ENCODE data around the gene FRAT2.
A peak's percentile ranks its signal among the peaks of the same experiment; 100 is the strongest.

Gene FRAT2

GRCh38 chr10:97311111-97311626, 23.4 kb downstream of the FRAT2 start:
- no peak overlapping the region for H3K4me3 ChIP-seq (ENCODE audit: low read depth, low read length)
- TF ChIP-seq POLR2A (IDR thresholded peaks at IDR 0.05; ENCODE audit: extremely low read depth, insufficient read length) (no peak), MYC (IDR thresholded peaks at IDR 0.05; ENCODE audit: low read depth, low read length) (no peak)
- TF ChIP-seq, protein P1, sequence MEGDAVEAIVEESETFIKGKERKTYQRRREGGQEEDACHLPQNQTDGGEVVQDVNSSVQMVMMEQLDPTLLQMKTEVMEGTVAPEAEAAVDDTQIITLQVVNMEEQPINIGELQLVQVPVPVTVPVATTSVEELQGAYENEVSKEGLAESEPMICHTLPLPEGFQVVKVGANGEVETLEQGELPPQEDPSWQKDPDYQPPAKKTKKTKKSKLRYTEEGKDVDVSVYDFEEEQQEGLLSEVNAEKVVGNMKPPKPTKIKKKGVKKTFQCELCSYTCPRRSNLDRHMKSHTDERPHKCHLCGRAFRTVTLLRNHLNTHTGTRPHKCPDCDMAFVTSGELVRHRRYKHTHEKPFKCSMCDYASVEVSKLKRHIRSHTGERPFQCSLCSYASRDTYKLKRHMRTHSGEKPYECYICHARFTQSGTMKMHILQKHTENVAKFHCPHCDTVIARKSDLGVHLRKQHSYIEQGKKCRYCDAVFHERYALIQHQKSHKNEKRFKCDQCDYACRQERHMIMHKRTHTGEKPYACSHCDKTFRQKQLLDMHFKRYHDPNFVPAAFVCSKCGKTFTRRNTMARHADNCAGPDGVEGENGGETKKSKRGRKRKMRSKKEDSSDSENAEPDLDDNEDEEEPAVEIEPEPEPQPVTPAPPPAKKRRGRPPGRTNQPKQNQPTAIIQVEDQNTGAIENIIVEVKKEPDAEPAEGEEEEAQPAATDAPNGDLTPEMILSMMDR (IDR thresholded peaks at IDR 0.05; ENCODE audit: low read depth, low read length), result no peak
- TF ChIP-seq, protein P2, sequence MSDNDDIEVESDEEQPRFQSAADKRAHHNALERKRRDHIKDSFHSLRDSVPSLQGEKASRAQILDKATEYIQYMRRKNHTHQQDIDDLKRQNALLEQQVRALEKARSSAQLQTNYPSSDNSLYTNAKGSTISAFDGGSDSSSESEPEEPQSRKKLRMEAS (IDR thresholded peaks at IDR 0.05; ENCODE audit: low read depth, low read length), result no peak
- DNase-seq (ENCODE audit: low read depth), result peak; percentile 32

DNA sequence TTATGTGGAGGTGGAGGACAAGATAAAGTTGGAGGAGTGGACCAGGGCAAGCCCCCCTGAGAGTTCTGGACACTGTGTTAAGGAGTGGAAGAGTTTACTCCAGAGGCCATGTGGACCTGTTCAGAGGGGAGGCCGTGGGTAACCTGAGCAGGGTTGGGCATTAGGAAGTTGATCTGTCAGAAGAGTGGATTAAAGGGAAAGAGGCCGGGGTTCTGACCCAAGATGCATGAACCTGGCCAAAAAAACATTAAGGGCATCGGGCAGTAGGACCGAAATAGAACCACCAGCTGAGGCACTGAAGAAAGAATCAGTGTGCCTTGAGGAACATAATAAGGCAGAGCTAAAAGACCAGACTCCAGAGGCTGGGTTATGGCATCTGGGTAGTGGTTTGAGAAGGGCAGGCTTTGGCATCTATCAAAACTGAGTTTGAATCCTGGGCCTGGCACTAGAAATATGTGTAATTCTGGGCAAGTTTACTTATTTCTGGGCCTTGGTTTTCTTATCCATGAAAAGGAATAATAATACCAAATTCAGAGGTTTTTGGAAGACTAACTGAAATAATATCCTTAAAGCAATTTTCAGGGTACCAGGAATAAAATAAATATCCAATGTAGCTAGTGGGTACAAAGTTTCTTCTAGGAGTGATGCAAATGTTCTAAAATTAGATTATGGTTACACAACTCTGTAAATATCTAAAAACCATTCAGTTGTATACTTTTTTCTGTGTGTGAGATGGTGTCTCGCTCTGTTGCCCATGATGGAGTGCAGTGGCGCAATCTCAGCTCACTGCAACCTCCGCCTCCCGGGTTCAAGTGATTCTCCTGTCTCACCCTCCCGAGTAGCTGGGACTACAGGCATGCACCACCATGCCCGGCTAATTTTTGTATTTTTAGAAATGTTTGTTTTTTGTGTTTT, 26.4 kb downstream of the FRAT2 start:
- H3K4me3 ChIP-seq (ENCODE audit: low read depth, low read length), result no peak overlapping the region
- TF ChIP-seq, protein P2 (IDR thresholded peaks at IDR 0.05; ENCODE audit: low read depth, low read length), result no peak
- TF ChIP-seq, protein P1 (IDR thresholded peaks at IDR 0.05; ENCODE audit: low read depth, low read length), result no peak
- TF ChIP-seq POLR2A (IDR thresholded peaks at IDR 0.05; ENCODE audit: extremely low read depth, insufficient read length) (no peak), MYC (IDR thresholded peaks at IDR 0.05; ENCODE audit: low read depth, low read length) (no peak)
- DNase-seq (ENCODE audit: low read depth), result no peak

- H3K4me3 ChIP-seq (ENCODE audit: low read depth, low read length), result no peak overlapping the region
- no peak for TF ChIP-seq MYC (IDR thresholded peaks at IDR 0.05; ENCODE audit: low read depth, low read length)
- peak; percentile 21 for DNase-seq (ENCODE audit: low read depth)
Observed at GRCh38 chr10:97307441-97307840, 27.1 kb downstream of the FRAT2 start.

DNA sequence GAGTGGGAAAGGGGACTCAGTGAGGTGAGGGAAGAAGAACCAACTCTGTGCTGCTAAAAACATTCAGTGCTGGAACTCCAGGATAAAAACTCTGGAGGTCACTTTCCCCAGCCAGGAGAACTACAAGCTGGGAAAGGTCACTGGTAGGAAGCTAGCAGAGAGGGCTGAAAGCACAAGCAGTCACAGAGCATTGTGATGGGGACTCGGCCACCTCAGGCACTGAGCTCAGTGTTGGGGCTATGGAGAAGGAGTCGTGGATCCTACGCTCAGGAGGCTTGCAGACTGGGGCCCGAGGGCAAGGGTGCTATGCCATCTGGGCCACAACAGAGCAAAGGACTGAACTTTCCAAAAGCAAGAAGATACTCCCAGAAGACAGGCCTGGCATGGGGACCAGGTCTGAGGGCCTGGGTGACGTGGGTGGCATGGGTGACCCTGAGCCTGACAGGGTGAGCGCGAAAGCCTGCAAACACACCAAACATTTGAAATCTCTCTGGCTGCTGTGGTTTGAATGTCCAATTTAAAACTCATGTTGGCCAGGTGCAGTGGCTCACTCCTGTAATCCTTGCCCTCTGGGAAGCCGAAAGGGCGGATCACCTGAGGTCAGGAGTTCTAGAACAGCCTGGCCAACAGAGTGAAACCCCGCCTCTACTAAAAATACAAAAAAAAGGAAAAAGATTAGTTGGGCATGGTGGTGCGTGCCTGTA, 32.3 kb downstream of the FRAT2 start:
- H3K4me3 ChIP-seq (ENCODE audit: low read depth, low read length), result no peak overlapping the region
- TF ChIP-seq MYC (IDR thresholded peaks at IDR 0.05; ENCODE audit: low read depth, low read length), result no peak
- TF ChIP-seq POLR2A (IDR thresholded peaks at IDR 0.05; ENCODE audit: extremely low read depth, insufficient read length), result no peak
- TF ChIP-seq, protein P1 (IDR thresholded peaks at IDR 0.05; ENCODE audit: low read depth, low read length), result no peak
- TF ChIP-seq, protein P2 (IDR thresholded peaks at IDR 0.05; ENCODE audit: low read depth, low read length), result no peak
- DNase-seq (ENCODE audit: low read depth), result no peak

DNA sequence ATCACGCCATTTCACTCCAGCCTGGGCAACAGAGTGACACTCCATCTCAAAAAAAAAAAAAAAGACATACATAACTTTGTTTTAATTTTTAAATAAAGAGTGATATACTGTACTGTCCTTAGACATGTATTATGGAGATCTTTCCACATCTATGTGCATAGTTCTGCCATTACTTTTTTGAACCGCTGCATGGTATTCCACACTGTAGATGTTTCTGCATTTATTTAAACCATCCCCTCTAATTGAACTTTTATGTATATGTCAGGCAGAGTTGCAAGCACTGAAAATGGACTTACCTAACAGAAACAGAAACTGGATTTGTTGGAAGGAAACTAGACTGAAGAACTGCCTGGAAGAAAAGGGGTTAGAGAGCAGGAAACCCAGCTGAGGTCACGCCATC, 33.5 kb downstream of the FRAT2 start:
- no peak overlapping the region for H3K4me3 ChIP-seq (ENCODE audit: low read depth, low read length)
- no peak for DNase-seq (ENCODE audit: low read depth)
- TF ChIP-seq, protein P2 (IDR thresholded peaks at IDR 0.05; ENCODE audit: low read depth, low read length), result no peak
- TF ChIP-seq, protein P1 (IDR thresholded peaks at IDR 0.05; ENCODE audit: low read depth, low read length), result no peak
- no peak for TF ChIP-seq MYC (IDR thresholded peaks at IDR 0.05; ENCODE audit: low read depth, low read length)
- no peak for TF ChIP-seq POLR2A (IDR thresholded peaks at IDR 0.05; ENCODE audit: extremely low read depth, insufficient read length)

GRCh38 chr10:97298223-97298571, 36.3 kb downstream of the FRAT2 start:
- DNase-seq (ENCODE audit: low read depth), result no peak
- H3K4me3 ChIP-seq (ENCODE audit: low read depth, low read length), result no peak overlapping the region
- TF ChIP-seq, protein P1 (IDR thresholded peaks at IDR 0.05; ENCODE audit: low read depth, low read length), result no peak
- TF ChIP-seq MYC (IDR thresholded peaks at IDR 0.05; ENCODE audit: low read depth, low read length), result no peak
- no peak for TF ChIP-seq POLR2A (IDR thresholded peaks at IDR 0.05; ENCODE audit: extremely low read depth, insufficient read length)
- TF ChIP-seq, protein P2 (IDR thresholded peaks at IDR 0.05; ENCODE audit: low read depth, low read length), result no peak
